GM12878 (cell line): ENCODE data around the gene OOSP2. TPM values are rescaled to one million over a fixed set of nuclear protein-coding genes. Genes with fewer than 3 reads are reported as not detected.

Experiments used
- ATAC-seq: fragments of 200-7000 bp; cut with Tn5 transposase; 3 replicates; pipeline ENCODE4 v1.9.1; 2020; ENCODE audit warnings: mild to moderate bottlenecking, moderate library complexity
- BruUV-seq: library from RNA; stranded (reverse); fragments of 400-500 nt; replicated peaks from 2 replicates; lab custom pipeline; 2021; lab: Mats Ljungman, UMichigan
- CTCF ChIA-PET: fragments of 300-600 bp; sonication (Branson Sonifier 250); formaldehyde crosslinking; extraction: SDS; loops from one replicate; lab custom pipeline; 2021; ENCODE audit warnings: inconsistent platforms; lab: Yijun Ruan, JAX
- POLR2A ChIA-PET: fragments of 350-600 bp; formaldehyde crosslinking; extraction: SDS; loops from one replicate; lab custom pipeline; 2021; ENCODE audit warnings: inconsistent platforms; lab: Charles Lee
- RAD21 ChIA-PET: fragments of 300-600 bp; sonication (Branson Sonifier 250); formaldehyde crosslinking; loops from one replicate; lab custom pipeline; 2023; ENCODE audit warnings: antibody characterized with exemption; ENCODE audit not compliant: unreplicated experiment; lab: Charles Lee
- SMC1A ChIA-PET: fragments of 300-600 bp; sonication (Branson Sonifier 250); formaldehyde crosslinking; loops from one replicate; lab custom pipeline; 2023; ENCODE audit not compliant: unreplicated experiment, uncharacterized antibody; lab: Charles Lee
- DNase-seq: peaks from one replicate; pipeline ENCODE4 v3.0.0-alpha.2; 2011; ENCODE audit warnings: low read depth, low spot score
- FAIRE-seq: peaks from 3 replicates; lab custom pipeline; 2011; peaks lifted over from hg19 to GRCh38; lab: Jason Lieb, UNC
- H2AFZ ChIP-seq: 2 replicates; pipeline ENCODE4 v1.6.0; 2011; ENCODE audit warnings: low read depth, low read length, control low read depth; ENCODE audit not compliant: control insufficient read depth
- H3K27ac ChIP-seq: 2 replicates; pipeline ENCODE4 v1.5.1; 2011; ENCODE audit warnings: control low read depth; ENCODE audit not compliant: control insufficient read depth, insufficient read depth
- H3K27me3 ChIP-seq, 2 experiments: replicated peaks in 1 of 2; 2 replicates each; pipeline versions ENCODE4 v1.6.0 to v1.6.1; 2011; ENCODE audit warnings: low read length in 1 of 2; ENCODE audit not compliant: control insufficient read depth in 2 of 2, insufficient read depth in 2 of 2
- H3K36me3 ChIP-seq, 2 experiments: 2 replicates each; pipeline ENCODE4 v1.5.1; 2011; ENCODE audit warnings: low read length in 1 of 2; ENCODE audit not compliant: control insufficient read depth in 2 of 2, insufficient read depth in 2 of 2
- H3K4me1 ChIP-seq: 2 replicates; pipeline ENCODE4 v1.6.1; 2011; ENCODE audit warnings: mild to moderate bottlenecking, low read length, moderate library complexity, mixed read lengths; ENCODE audit not compliant: control insufficient read depth, insufficient read depth
- H3K4me2 ChIP-seq: 2 replicates; pipeline ENCODE4 v1.6.0; 2011; ENCODE audit warnings: control low read depth; ENCODE audit not compliant: control insufficient read depth, insufficient read depth
- H3K4me3 ChIP-seq: fragments of 200-600 bp; sonication (generic); 2 replicates; pipeline ENCODE4 v1.5.1; 2016
- H3K79me2 ChIP-seq: 2 replicates; pipeline ENCODE4 v1.6.0; 2011; ENCODE audit warnings: low read length; ENCODE audit not compliant: control insufficient read depth, insufficient read depth
- H3K9ac ChIP-seq: 2 replicates; pipeline ENCODE4 v1.8.0; 2011; ENCODE audit warnings: low read length, control low read depth, mixed read lengths; ENCODE audit not compliant: control insufficient read depth, insufficient read depth
- H3K9me3 ChIP-seq: replicated peaks from 3 replicates; pipeline ENCODE4 v1.5.1; 2011; ENCODE audit warnings: mild to moderate bottlenecking, low read length; ENCODE audit not compliant: control insufficient read depth, insufficient read depth
- H4K20me1 ChIP-seq: 2 replicates; pipeline ENCODE4 v1.6.0; 2011; ENCODE audit not compliant: control insufficient read depth, insufficient read depth
- CHD1 ChIP-seq: IDR thresholded peaks from 2 replicates; pipeline ENCODE4 v1.6.1; 2012; ENCODE audit warnings: low read depth, low read length, improper control_type of control experiment
- CREM ChIP-seq: IDR thresholded peaks from 2 replicates; pipeline ENCODE4 v1.6.1; 2014; ENCODE audit warnings: antibody characterized with exemption, low read depth
- EGR1 ChIP-seq, 2 experiments: IDR thresholded peaks; 1 replicate in 1 of 2; 2 replicates in 1 of 2; pipeline ENCODE4 v1.6.1; 2011 to 2012; ENCODE audit warnings: low read depth in 2 of 2, low read length in 2 of 2, borderline replicate concordance in 1 of 2, mild to moderate bottlenecking in 1 of 2, moderate library complexity in 1 of 2
- EZH2 ChIP-seq: IDR thresholded peaks from 2 replicates; pipeline ENCODE4 v1.6.1; 2012; ENCODE audit warnings: low read depth, mild to moderate bottlenecking, control low read depth, inconsistent platforms, low read length, borderline replicate concordance; ENCODE audit not compliant: control insufficient read depth
- GABPA ChIP-seq: IDR thresholded peaks from 2 replicates; pipeline ENCODE4 v1.6.1; 2014; ENCODE audit warnings: antibody characterized with exemption, low read depth, mild to moderate bottlenecking, inconsistent platforms
- IRF4 ChIP-seq: IDR thresholded peaks from 2 replicates; pipeline ENCODE4 v1.6.1; 2011; ENCODE audit warnings: low read depth, low read length
- KDM1A ChIP-seq: fragments of 200-600 bp; sonication (generic); IDR thresholded peaks from 2 replicates; pipeline ENCODE4 v1.6.1; 2016; ENCODE audit warnings: borderline replicate concordance
- KLF5 ChIP-seq: fragments of 450-650 bp; IDR thresholded peaks from 2 replicates; pipeline ENCODE4 v1.6.1; 2014; ENCODE audit warnings: mild to moderate bottlenecking; ENCODE audit not compliant: partially characterized antibody
- MXI1 ChIP-seq: fragments of 150-350 bp; IDR thresholded peaks from 2 replicates; pipeline ENCODE4 v1.6.1; 2011; ENCODE audit warnings: low read depth, mild to moderate bottlenecking, inconsistent platforms, low read length, improper control_type of control experiment
- MYC ChIP-seq: IDR thresholded peaks from 2 replicates; pipeline ENCODE4 v1.6.1; 2011; ENCODE audit warnings: mild to moderate bottlenecking, low read length, moderate library complexity, inconsistent platforms; ENCODE audit not compliant: insufficient read depth, insufficient replicate concordance, insufficient read length, severe bottlenecking
- RAD51 ChIP-seq: fragments of 450-650 bp; IDR thresholded peaks from 2 replicates; pipeline ENCODE4 v1.6.1; 2016; ENCODE audit warnings: moderate library complexity, mild to moderate bottlenecking, inconsistent platforms
- RUNX3 ChIP-seq: IDR thresholded peaks from 2 replicates; pipeline ENCODE4 v1.6.1; 2012; ENCODE audit warnings: low read length, inconsistent platforms
- SP1 ChIP-seq: IDR thresholded peaks from one replicate; pipeline ENCODE4 v1.6.1; 2011; ENCODE audit warnings: low read depth, low read length
- SPI1 ChIP-seq: IDR thresholded peaks from 2 replicates; pipeline ENCODE4 v1.6.1; 2011; ENCODE audit warnings: low read depth, mild to moderate bottlenecking, low read length, moderate library complexity, borderline replicate concordance; ENCODE audit not compliant: insufficient read depth
- ZZZ3 ChIP-seq: IDR thresholded peaks from 2 replicates; pipeline ENCODE4 v1.6.1; 2011; ENCODE audit warnings: low read depth; ENCODE audit not compliant: control insufficient read depth, insufficient read length
- WGBS: methylation state at CpG from one replicate; pipeline ENCODE4 v1.1.6; 2016; ENCODE audit warnings: low lambda C conversion rate; ENCODE audit not compliant: insufficient replicate concordance, insufficient coverage; ENCODE audit errors: missing lambda C conversion rate; 5-methylcytosine and 5-hydroxymethylcytosine counted together
- in situ Hi-C: fragments of 300-500 bp; cut with MboI; formaldehyde crosslinking; loops from 9 replicates; pipeline ENCODE4 v1.14.3; 2018; ENCODE audit warnings: mixed read lengths
- intact Hi-C: fragments of 100-400 bp; cut with micrococcal nuclease; formaldehyde crosslinking; loops from one replicate; pipeline ENCODE4 v1.14.2; 2022; ENCODE audit not compliant: unreplicated experiment
- polyA plus RNA-seq, 11 experiments: library from polyadenylated mRNA; depleted of rRNA in 4 of 11; unstranded in 6 of 11; stranded (reverse) in 5 of 11; fragments of >200 nt; fragmentation: Nextera tagmentation in 4 of 11; fragmentation: Illumina TruSeq in 1 of 11; extraction: Ambion mirVana in 4 of 11; extraction: Trizol in 1 of 11; gene quantifications; 1 replicate in 1 of 11; 2 replicates in 10 of 11; pipeline versions ENCODE4 v1.2.1 to v1.2.3, GENCODE V29; 2011 to 2016; ENCODE audit warnings: inconsistent platforms in 2 of 11, missing spikeins in 2 of 11, low read depth in 1 of 11
- total RNA-seq, 4 experiments: library from RNA; depleted of rRNA in 3 of 4; stranded (reverse); fragments of >200 nt in 3 of 4; fragmentation: Illumina TruSeq in 1 of 4; extraction: Trizol in 1 of 4; gene quantifications; 2 replicates each; pipeline versions ENCODE4 v1.2.1 to v1.2.3, GENCODE V29; 2013 to 2021
- TF ChIP-seq, protein P1 (sequence below): fragments of 450-650 bp; IDR thresholded peaks from 2 replicates; pipeline ENCODE4 v1.6.1; 2017; ENCODE audit warnings: antibody characterized with exemption, mild to moderate bottlenecking, moderate library complexity
- TF ChIP-seq, protein P2 (sequence below): IDR thresholded peaks from 2 replicates; pipeline ENCODE4 v1.6.1; 2012; ENCODE audit warnings: low read depth, low read length, improper control_type of control experiment
- TF ChIP-seq, protein P3 (sequence below): fragments of 450-650 bp; IDR thresholded peaks from 2 replicates; pipeline ENCODE4 v1.6.1; 2016; ENCODE audit warnings: mild to moderate bottlenecking

The OOSP2 gene
- total and polyA plus RNA-seq, 10 of the 15 experiments (the other 5 are each of a cell fraction or from before 2014, with no cell fraction given): not detected

DNA sequence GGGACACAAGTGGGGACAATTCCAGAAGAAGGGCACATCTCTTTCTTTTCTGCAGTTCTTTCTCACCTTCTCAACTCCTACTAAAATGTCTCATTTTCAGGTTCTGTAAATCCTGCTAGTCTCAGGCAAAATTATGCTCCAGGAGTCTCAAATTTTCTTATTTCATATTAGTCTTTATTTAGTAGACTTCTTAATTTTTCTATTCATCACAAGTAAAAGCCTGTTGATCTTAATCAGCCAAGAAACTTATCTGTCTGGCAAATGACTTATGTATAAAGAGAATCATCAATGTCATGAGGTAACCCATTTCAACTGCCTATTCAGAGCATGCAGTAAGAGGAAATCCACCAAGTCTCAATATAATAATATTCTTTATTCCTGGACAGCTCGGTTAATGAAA is 48.2 kb downstream of the OOSP2 start, which contains the start of gene MS4A2:
TSS of gene MS4A2 (plus strand) at position 301 of the 400 bp plus-strand sequence. CDS start 102 bp downstream, outside the sequence.
- Histone ChIP-seq H3K79me2 (no peaks in the 10 kb centered on the region), H3K9me3 (no peaks in the 10 kb centered on the region), H3K27ac (no peak within 1 kb of the TSS), H3K4me1 (no peaks in the 10 kb centered on the region), H3K27me3 (no peaks in the 10 kb centered on the region), H3K9ac (no peak within 1 kb of the TSS), H3K4me2 (no peak within 1 kb of the TSS), H2AFZ (no peak within 1 kb of the TSS), H3K36me3 (no peaks in the 10 kb centered on the region), H3K4me3 (no peak within 1 kb of the TSS), H4K20me1 (no peaks in the 10 kb centered on the region)
- DNase-seq: no peak
- in situ Hi-C loops (no loop called here), intact Hi-C loops (no loop called here)
- ChIA-PET POLR2A (interaction anchor here (1.0 kb wide), 1 partner anchor 34 kb away, joined by 3 read pairs; no protein-coding TSS in a partner anchor), SMC1A (interaction anchor here (1.5 kb wide), 1 partner anchor 11 kb away, joined by 6 read pairs; no protein-coding TSS in a partner anchor), CTCF (interaction anchor here (1.5 kb wide), 1 partner anchor 163 kb away, joined by 4 read pairs; no protein-coding TSS in a partner anchor), RAD21 (no interaction called here)
- no peak for FAIRE-seq
- 27% methylated on average over 1 of the region's 1 CpG for WGBS
- no TSS peak for BruUV-seq
- ATAC-seq: no peak
- no peak for TF ChIP-seq KDM1A
- no peak for TF ChIP-seq SP1
- no peak for TF ChIP-seq EZH2
- TF ChIP-seq, protein P1, sequence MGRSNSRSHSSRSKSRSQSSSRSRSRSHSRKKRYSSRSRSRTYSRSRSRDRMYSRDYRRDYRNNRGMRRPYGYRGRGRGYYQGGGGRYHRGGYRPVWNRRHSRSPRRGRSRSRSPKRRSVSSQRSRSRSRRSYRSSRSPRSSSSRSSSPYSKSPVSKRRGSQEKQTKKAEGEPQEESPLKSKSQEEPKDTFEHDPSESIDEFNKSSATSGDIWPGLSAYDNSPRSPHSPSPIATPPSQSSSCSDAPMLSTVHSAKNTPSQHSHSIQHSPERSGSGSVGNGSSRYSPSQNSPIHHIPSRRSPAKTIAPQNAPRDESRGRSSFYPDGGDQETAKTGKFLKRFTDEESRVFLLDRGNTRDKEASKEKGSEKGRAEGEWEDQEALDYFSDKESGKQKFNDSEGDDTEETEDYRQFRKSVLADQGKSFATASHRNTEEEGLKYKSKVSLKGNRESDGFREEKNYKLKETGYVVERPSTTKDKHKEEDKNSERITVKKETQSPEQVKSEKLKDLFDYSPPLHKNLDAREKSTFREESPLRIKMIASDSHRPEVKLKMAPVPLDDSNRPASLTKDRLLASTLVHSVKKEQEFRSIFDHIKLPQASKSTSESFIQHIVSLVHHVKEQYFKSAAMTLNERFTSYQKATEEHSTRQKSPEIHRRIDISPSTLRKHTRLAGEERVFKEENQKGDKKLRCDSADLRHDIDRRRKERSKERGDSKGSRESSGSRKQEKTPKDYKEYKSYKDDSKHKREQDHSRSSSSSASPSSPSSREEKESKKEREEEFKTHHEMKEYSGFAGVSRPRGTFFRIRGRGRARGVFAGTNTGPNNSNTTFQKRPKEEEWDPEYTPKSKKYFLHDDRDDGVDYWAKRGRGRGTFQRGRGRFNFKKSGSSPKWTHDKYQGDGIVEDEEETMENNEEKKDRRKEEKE: no peak
- TF ChIP-seq, protein P2, sequence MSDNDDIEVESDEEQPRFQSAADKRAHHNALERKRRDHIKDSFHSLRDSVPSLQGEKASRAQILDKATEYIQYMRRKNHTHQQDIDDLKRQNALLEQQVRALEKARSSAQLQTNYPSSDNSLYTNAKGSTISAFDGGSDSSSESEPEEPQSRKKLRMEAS: no peak
- no peak for TF ChIP-seq ZZZ3
- TF ChIP-seq EGR1 (IDR thresholded peaks at IDR 0.05; ENCODE audit: borderline replicate concordance in 1 of 2, low read depth in 2 of 2, low read length in 2 of 2): no peak
- TF ChIP-seq, protein P3, sequence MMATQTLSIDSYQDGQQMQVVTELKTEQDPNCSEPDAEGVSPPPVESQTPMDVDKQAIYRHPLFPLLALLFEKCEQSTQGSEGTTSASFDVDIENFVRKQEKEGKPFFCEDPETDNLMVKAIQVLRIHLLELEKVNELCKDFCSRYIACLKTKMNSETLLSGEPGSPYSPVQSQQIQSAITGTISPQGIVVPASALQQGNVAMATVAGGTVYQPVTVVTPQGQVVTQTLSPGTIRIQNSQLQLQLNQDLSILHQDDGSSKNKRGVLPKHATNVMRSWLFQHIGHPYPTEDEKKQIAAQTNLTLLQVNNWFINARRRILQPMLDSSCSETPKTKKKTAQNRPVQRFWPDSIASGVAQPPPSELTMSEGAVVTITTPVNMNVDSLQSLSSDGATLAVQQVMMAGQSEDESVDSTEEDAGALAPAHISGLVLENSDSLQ: no peak
- no peak for TF ChIP-seq RAD51
- TF ChIP-seq IRF4: no peak
- TF ChIP-seq MXI1: no peak
- TF ChIP-seq CHD1: no peak
- TF ChIP-seq CREM: no peak
- no peak for TF ChIP-seq SPI1
- TF ChIP-seq RUNX3: no peak
- TF ChIP-seq GABPA: no peak
- no peak for TF ChIP-seq KLF5
- no peak for TF ChIP-seq MYC
